Cortex of kidney (tissue), 1 donor: Measurements from ENCODE around the gene PAK5.

Experiments
- DNase-seq: peaks from one replicate; lab custom pipeline; 2025; lab: John Stamatoyannopoulos, UW

The PAK5 gene

DNA sequence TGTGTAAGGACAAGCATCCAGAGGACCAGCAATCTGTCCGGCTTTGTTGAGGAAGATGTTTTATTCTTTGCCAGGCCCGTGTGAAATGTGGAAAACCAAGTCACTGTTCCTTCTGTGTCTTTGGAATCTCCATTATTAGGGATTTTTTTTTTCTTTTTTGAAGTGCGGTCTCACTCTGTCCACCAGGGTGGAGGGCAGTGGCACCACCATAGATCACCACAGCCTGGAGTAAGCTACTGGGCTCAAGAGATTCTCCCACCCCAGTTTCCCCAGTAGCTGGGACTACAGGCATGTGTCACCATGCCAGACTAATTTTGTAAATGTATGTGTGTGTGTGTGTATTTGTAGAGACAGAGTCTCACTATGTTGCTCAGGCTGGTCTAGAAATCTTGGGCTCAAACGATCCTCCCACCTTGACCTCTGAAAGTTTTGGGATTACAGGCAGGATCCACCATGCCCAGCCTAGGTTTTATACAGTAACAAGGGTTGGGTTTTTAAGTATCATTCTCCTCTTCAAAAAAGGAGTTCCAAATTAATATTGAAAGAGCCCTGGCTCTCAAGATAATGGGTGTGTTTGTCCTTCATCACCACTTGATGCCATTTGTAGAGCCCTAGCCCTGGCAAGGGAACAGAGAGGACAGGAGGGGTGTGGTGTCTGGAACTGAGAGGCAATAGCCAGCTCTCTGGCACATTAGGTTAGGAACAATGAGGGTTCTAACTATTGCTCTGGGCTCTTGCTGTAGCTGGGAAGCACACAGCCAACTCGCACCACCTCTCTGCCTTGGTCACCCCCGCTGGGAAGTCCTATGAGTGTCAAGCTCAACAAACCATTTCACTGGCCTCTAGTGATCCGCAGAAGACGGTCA, 321.3 kb downstream of the PAK5 start:
- DNase-seq: no peak

- no peak for DNase-seq
Observed at GRCh38 chr20:9516234-9516871, 322.5 kb downstream of the PAK5 start.

- no peak for DNase-seq
Observed at GRCh38 chr20:9515741-9516233, 323.1 kb downstream of the PAK5 start.

- no peak for DNase-seq
Observed at GRCh38 chr20:9515214-9515585, 323.7 kb downstream of the PAK5 start.

GRCh38 chr20:9514461-9515213, 324.2 kb downstream of the PAK5 start, which contains the start of gene LAMP5:
TSS of gene LAMP5 (plus strand) at chr20:9514590. CDS start at chr20:9514853, 263 bp downstream.
- DNase-seq: no peak

GRCh38 chr20:9514072-9514460, 324.8 kb downstream of the PAK5 start:
- DNase-seq: no peak

GRCh38 chr20:9510911-9511310, 328.0 kb downstream of the PAK5 start:
- no peak for DNase-seq

- no peak for DNase-seq
Observed at GRCh38 chr20:9509246-9509645, 329.6 kb downstream of the PAK5 start.

GRCh38 chr20:9508696-9509178, 330.1 kb downstream of the PAK5 start:
- DNase-seq: no peak

DNA sequence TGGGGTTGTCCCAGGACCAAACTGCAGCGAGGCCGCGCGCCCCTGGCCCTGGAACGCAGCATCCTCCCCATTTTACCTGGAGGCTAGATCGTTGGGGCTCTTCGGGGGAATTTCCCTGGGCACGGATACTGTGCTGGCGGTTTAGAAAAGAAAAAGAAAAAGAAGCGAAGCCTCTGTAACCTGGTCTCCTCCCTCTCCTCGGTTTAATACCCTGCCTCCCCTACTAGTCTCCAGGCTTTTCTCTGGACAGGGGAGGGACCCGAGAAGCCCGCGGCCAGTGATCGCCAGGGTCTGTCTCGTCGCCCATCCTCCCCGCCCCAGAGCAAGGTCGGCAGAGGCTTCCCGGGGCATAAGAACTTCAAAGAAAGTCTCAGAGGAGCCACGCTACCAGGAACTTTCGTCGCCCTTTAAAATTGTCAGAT, 330.6 kb downstream of the PAK5 start:
- DNase-seq: no peak

- no peak for DNase-seq
Observed at GRCh38 chr20:9507544-9508239, 331.2 kb downstream of the PAK5 start.

DNA sequence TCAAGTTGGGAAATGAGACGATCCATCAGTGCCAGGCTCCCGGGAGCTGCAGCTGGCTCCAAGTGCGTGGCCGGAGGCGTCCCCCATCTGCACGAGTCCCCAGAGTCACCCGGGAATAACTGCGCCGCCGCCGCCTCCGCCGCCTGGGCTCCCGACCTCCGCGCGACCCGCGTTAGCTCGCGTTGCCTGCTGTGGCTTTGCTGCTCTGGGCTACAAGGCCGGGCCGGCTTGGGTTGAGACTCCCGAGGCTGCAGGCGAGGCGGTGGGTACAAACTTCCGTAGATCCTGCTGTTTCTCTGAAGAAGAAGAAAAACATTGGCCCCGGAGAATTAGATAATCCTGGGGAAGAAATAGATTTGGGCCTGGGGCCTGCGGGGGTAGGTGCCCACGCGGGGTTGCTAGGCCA, 331.9 kb downstream of the PAK5 start:
- DNase-seq: no peak

DNA sequence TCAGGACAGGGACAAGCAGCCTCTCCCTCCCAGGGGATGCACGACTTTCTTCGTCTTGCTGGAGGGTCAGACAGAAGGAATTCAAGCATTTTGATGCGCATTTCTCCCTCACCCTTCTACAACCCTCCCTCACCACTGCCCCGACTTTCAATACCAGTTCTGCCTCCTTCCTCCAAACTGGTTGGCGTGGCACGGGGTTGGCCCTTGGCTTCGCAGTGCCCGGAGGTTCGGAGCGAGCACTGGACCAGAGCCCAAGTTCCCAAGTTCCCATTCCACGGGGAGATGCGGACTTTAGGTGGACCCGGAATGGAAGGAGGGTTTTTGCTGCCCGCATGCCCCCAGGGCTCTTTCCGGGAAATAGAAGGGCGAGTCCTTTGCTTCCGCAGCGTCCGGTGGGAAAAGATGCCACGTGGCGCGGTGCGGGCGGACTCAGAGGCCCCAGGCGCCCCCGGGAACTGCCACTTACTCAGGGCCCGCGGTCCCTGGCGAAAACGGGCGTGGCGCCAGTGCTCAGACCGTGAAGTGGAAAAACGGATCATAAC, 332.5 kb downstream of the PAK5 start:
- DNase-seq: no peak

DNA sequence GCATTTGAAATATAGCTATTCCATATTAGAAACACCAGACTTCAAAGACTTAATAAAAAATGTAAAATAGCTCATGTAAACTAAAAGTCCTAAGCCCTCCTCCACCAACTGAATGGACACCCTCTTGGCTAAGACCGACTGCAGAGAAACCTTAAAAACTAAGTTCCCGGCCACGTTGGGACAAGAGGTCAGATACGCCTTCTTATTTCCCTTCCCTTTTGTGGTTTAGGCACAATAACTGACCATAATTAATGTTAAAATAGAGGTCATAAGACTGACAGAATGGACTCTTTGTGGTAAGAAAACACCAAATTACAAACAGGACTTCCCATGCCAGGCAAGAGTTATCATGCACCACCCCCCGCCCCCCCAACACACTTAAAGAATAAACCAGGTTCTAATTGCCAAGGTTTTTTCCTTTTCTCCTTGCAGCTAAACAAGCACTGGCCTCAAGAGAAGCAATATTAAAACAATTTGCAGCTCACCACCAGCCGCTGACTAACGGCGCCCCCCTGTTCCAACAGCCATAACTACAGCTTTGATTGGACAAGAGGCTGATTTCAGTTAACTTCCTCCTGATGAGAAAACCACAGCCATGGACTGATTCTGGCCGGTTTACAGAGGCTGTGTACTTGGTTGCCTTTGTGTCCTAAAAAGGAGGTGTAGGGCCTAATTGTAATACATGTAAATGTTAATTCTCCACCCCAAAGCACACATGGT, 335.2 kb downstream of the PAK5 start:
- no peak for DNase-seq

DNA sequence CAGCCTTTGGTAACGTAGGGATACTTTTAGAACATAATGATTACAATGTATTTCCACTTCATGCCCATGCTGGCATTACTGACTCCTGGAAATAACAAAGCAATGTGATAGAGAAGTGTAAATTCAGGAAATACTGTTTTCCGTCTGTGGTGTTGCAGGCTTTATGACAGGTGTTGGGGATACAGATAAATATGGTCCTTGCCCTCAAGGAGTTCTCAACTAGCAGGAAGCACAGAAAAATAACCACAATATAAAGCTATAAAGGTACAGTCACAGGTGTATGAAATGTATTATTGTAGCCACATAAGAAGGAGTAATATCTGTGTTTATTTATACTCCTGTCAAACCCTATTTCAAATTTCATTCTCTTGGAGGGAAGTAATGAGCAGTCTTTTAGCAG, 337.4 kb downstream of the PAK5 start:
- DNase-seq: no peak

DNA sequence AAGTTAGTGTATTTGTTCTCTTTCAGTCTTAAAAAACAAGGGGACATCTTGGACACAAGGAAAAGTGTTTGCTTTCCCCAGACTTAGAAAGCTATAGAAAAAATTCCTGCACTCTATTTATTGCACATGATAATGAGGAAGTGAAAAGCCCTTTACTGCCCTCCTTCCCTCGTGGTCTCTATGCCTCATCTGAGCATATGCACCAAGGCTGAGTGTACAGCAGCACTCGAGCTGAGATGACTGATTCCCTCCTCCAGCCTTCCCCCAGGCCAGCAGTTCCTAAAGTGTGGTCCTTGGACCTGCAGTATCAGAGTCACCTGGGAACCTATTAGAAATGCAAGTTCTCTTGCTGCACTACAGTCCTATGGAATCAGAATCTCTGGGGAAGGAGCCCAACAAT, 338.8 kb downstream of the PAK5 start:
- no peak for DNase-seq

DNA sequence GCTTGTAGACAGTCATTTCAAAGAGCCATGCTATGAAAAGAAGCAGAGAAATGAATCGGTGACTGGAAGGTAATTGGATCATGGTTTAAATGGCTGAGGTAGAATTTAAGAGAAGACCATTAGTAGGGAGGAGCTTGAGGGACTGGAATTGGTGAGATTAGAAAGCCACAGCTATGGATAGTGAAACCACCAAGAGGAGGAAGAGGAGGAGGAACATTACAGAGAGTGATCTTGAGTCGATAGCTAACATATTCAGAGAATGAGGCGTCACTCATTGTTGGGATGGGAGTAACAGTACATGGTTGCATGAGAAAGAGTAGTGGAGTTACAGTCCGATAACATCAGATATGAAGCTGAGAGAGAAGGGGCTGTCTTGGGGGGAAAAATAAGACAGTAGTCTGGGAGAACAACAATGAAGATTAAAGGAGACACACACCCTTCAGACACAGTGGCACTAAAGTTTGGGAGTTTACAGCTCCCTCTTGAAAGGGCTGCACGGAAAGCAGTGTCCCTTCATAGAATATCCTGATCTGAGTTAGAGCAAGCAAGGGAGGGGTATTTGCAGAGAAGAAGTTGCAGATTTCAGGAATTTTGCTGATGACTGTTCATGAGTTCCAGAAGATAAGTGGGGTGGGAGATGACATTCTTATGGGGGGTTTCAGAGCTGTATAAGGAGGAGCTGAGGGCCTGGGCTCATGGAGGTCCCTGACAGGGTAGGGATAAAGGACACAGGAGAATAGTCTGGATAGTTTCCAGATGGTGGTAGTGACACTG, 339.6 kb downstream of the PAK5 start:
- no peak for DNase-seq

GRCh38 chr20:9498322-9498721, 340.6 kb downstream of the PAK5 start:
- no peak for DNase-seq

DNA sequence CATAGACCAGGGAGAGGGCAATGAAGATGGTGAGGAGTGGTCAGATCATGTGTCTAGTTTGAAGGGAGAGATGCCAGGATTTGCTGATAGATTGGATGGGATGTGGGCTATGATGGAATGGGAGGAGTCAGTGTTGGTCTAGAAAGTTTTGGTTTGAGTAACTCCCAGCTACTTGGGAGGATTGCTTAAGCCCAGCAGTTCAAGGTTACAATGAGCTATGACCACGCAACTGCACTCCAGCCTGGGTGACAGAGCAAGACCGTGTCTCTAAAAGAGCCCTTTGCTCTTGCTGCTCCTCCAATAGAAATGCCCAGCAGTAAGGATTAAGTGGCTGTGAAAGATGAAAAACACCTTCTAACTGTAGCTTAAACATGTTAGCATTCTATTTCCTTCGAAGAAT, 342.7 kb downstream of the PAK5 start:
- DNase-seq: no peak

DNA sequence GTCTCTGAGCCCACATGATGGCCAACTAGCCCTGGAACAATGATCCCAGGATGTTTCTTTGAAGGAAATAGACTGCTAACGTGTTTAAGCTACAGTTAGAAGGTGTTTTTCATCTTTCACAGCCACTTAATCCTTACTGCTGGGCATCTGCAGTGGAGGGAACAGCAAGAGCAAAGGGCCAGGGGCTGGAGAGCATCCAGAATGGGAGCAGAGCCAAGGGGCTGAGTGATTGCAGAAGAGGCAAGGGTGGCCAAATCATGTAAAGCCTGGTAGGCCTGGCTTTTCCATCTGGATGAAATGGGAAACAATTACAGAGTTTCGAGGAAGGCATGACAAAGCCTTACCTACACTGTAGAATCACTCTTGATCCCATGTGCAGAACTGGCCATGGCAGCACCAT, 343.2 kb downstream of the PAK5 start:
- no peak for DNase-seq
